ENCODE results near the gene TMOD2. TPM values are rescaled to one million over a fixed set of nuclear protein-coding genes. Genes with fewer than 3 reads are reported as not detected.

TMOD2 gene
- total RNA-seq, 1 donor from 2014 or later, result 14.7 TPM

DNA sequence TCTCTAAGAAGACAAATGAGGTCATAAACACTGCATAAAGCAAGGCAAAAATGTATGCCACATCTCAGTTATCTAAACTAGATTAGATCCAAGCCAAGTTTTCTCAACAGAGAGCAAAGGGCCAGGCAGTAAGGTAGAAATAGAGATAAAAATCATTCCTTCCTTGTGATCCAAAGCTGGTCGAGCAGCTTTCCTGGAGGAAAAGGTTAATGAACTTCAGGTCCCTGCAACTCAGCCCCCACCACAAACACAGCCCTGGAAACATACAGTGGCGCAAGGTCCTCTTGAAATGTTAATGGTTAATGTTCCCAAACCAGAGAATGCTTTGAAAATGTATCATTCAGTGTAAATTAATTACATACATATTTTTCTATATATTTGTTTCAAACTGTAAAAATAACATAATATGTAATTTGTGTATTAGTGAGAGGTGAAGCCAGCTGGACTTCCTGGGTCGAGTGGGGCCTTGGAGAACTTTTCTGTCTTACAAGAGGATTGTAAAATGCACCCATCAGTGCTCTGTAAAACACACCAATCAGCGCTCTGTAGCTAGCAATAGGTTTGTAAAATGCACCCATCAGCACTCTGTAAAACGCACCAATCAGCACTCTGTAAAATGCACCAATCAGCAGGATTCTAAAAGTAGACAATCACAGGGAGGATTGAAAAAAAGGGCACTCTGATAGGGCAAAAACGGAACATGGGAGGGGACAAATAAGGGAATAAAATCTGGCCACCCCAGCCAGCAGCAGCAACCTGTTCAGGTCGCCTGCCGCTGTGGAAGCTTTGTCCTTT, 31.0 kb upstream of the TMOD2 start:
- no peak for DNase-seq
- peaks cover 23% of the 10 kb centered on the region for H3K4me1 ChIP-seq
- intact Hi-C loops (cut with DNase I), result no loop called here
- no peaks in the 10 kb centered on the region for H3K27me3 ChIP-seq (ENCODE audit: low read depth)
- H3K9me3 ChIP-seq, result no peaks in the 10 kb centered on the region
- ATAC-seq, result no peak
- H3K4me3 ChIP-seq, result no peak overlapping the region
- peaks cover 4% of the 10 kb centered on the region for H3K36me3 ChIP-seq
- TF ChIP-seq CTCF (IDR thresholded peaks at IDR 0.05), result no peak
- no peak overlapping the region for H3K27ac ChIP-seq

DNA sequence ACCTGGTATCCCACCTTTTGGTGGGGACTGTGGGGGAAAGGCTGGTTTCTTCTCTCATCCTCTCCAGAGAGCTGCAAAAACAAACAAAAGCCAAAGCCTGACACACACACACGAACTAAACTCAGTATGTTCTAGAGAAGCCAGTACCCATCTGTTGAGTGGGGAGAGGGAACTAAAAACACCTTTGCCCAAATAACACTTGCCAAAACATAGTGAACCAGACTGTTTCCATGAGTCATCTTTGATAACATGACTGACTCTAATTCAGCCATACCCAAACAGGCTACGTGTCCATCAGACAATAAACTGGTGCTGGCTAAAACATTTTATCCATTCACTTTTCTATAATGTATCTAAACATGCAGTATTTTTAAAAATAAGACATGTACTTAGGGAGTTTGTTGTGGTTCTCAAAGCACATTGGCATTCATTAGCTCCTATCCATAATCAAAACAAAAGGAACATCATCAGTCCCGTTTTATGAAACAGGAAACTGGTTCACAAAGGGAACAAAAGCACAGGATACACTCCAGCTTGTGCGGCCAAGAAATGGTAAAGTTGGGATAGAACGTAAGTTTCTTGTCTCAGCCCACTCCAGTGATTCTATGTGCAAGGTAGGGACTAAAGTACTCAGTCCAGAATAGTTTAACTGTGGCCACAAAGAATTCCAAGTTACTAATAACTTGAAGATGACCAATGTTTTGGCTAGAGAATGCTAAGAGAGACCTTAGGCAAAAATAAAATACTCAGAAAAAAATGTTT, 30.0 kb upstream of the TMOD2 start:
- DNase-seq (no peak), ATAC-seq (no peak)
- no peaks in the 10 kb centered on the region for H3K9me3 ChIP-seq
- peak overlapping the region; percentile 32 for H3K27ac ChIP-seq
- TF ChIP-seq CTCF (IDR thresholded peaks at IDR 0.05), result no peak
- no peaks in the 10 kb centered on the region for H3K27me3 ChIP-seq (ENCODE audit: low read depth)
- peaks cover 4% of the 10 kb centered on the region for H3K36me3 ChIP-seq
- intact Hi-C loops (cut with DNase I), result no loop called here
- no peak overlapping the region for H3K4me3 ChIP-seq
- H3K4me1 ChIP-seq, result peaks cover 32% of the 10 kb centered on the region

DNA sequence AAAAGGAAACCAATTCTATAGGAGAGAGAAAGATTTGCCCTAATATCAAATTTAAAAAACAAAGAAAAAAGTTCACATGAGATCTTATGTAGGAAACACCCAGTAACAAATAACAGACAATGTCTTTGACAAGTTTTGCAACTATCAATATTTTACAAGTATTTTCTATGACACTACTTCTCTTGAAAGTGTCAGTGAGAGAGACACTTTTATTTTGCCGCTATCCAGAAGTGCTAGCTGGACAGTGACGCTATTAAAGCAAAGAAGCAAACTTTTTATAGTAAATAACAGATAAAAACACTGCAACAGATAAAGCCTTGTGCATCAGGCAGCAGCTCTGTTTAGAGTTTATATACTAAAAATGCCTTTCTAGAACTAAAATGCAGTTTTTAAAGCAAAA, 27.2 kb upstream of the TMOD2 start:
- no peak overlapping the region for H3K4me3 ChIP-seq
- H3K27me3 ChIP-seq (ENCODE audit: low read depth), result no peaks in the 10 kb centered on the region
- peaks cover 4% of the 10 kb centered on the region for H3K36me3 ChIP-seq
- TF ChIP-seq CTCF (IDR thresholded peaks at IDR 0.05), result no peak
- peaks cover 35% of the 10 kb centered on the region for H3K4me1 ChIP-seq
- intact Hi-C loops (cut with DNase I), result no loop called here
- DNase-seq (no peak), ATAC-seq (no peak)
- H3K27ac ChIP-seq, result no peak overlapping the region
- H3K9me3 ChIP-seq, result no peaks in the 10 kb centered on the region

DNA sequence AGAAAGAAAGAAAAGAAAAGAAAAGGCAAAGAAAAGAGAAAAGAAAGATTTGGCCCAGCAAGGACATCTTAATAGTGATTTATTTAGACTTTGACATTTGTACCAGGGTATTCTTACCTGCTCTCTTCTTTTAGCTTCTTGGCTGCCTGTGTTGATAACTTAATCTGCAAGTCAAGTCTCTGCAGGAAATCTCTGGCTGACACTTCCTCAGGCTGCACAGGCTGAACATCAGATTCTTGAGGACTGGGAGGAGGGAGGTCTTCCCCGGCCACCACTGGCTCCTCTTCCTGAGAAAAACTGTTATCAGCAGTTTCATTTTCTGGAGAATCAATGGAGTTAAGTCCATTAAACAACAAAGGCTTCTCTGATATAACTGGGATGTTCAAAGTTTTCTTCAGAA, 26.7 kb upstream of the TMOD2 start:
- ATAC-seq, result no peak

More for the DNA sequence above, 26.7 kb upstream of the TMOD2 start:
- H3K36me3 ChIP-seq, result peaks cover 4% of the 10 kb centered on the region
- H3K9me3 ChIP-seq, result no peaks in the 10 kb centered on the region
- intact Hi-C loops (cut with DNase I), result no loop called here
- H3K4me3 ChIP-seq, result no peak overlapping the region
- no peaks in the 10 kb centered on the region for H3K27me3 ChIP-seq (ENCODE audit: low read depth)
- H3K27ac ChIP-seq, result no peak overlapping the region
- no peak for TF ChIP-seq CTCF (IDR thresholded peaks at IDR 0.05)
- peaks cover 35% of the 10 kb centered on the region for H3K4me1 ChIP-seq
- DNase-seq, result no peak
